ENCODE results near the gene CFAP43. TPM values are rescaled to one million over a fixed set of nuclear protein-coding genes. Genes with fewer than 3 reads are reported as not detected.

CFAP43 gene
- total and polyA plus RNA-seq, 2 of the 8 experiments (the other 6 are each of a cell fraction or from before 2014, with no cell fraction given) = 0.11 to 0.27 TPM

GRCh38 chr10:104209575-104210198 lies 22.5 kb downstream of the CFAP43 start:
- H3K36me3 ChIP-seq (ENCODE audit: control insufficient read depth in 2 of 4, insufficient read depth in 4 of 4, low read length in 3 of 4) = no peaks in the 10 kb centered on the region
- no peaks in the 10 kb centered on the region for H3K79me2 ChIP-seq (ENCODE audit: control insufficient read depth in 1 of 2, insufficient read depth in 2 of 2, low read length in 2 of 2)
- no peak overlapping the region for H3K56ac ChIP-seq (replicated peaks; ENCODE audit: insufficient read length, low read depth, low read length)
- H3K23me2 ChIP-seq (ENCODE audit: low read depth, low read length) = no peaks in the 10 kb centered on the region
- no peak overlapping the region for H2BK5ac ChIP-seq (ENCODE audit: low read depth, low read length)
- DNase-seq (ENCODE audit: low read depth in 1 of 2, low spot score in 2 of 2) (peak in 1 of 2 experiments; percentile 48), FAIRE-seq (peak; percentile 92)
- no peak overlapping the region for H2BK120ac ChIP-seq (replicated peaks; ENCODE audit: low read depth, low read length)
- no peak overlapping the region for H3K18ac ChIP-seq (ENCODE audit: extremely low read depth, low read length)
- no peak overlapping the region for H3K9ac ChIP-seq (replicated peaks in 1 of 4; ENCODE audit: extremely low read depth in 1 of 4, low read depth in 3 of 4, low read length in 3 of 4)
- no peaks in the 10 kb centered on the region for H3K27me3 ChIP-seq (replicated peaks in 1 of 4; ENCODE audit: control insufficient read depth in 3 of 4, extremely low read depth in 1 of 4, insufficient read depth in 3 of 4, low read length in 3 of 4)
- no peak overlapping the region for H2BK20ac ChIP-seq (ENCODE audit: low read length)
- TF ChIP-seq E2F6 (IDR thresholded peaks at IDR 0.05) (no peak), SUZ12 (IDR thresholded peaks at IDR 0.05; ENCODE audit: low read length) (no peak), RAD21 (IDR thresholded peaks at IDR 0.05 in 1 of 2, conservative IDR thresholded peaks at IDR 0.05 in 1 of 2; ENCODE audit: low read depth in 2 of 2, low read length in 2 of 2) (peak; percentile 79 to 86), TAF1 (IDR thresholded peaks at IDR 0.05; ENCODE audit: low read depth, low read length) (no peak), YY1 (IDR thresholded peaks at IDR 0.05; ENCODE audit: low read depth, low read length) (peak; percentile 38; the same call in 1 of the 2 replicates), SRF (IDR thresholded peaks at IDR 0.05; ENCODE audit: low read depth, low read length) (peak; percentile 27; the same call in 1 of the 2 replicates), CTCF (IDR thresholded peaks at IDR 0.05; ENCODE audit: control extremely low read depth in 1 of 3, insufficient read depth in 1 of 3, low read depth in 1 of 3, low read length in 3 of 3) (peak in 2 of 3 experiments; percentile 65 to 69; a peak in 3 of 4 replicates), BACH1 (IDR thresholded peaks at IDR 0.05; ENCODE audit: low read length) (no peak), SP2 (IDR thresholded peaks at IDR 0.05; ENCODE audit: low read length) (no peak)
- H3K4ac ChIP-seq (replicated peaks; ENCODE audit: insufficient read length, low read depth, low read length) = no peak overlapping the region
- H2AFZ ChIP-seq (ENCODE audit: low read length) = no peak overlapping the region
- H4K91ac ChIP-seq (replicated peaks; ENCODE audit: insufficient read length, low read length) = no peak overlapping the region
- no peak overlapping the region for H3K23ac ChIP-seq (ENCODE audit: insufficient read length)
- no peak overlapping the region for H3K4me2 ChIP-seq (ENCODE audit: insufficient read depth in 1 of 2, low read depth in 2 of 2, low read length in 2 of 2)
- ChIA-PET CTCF (ENCODE audit: partially characterized antibody) (interaction anchor here (0.8 to 1.9 kb wide), 17 partner anchors 9 to 323 kb away, joined by 3 to 12 read pairs (median 4); no protein-coding TSS in a partner anchor), POLR2A (ENCODE audit: partially characterized antibody) (interaction anchor here (1.1 kb wide), 1 partner anchor 88 kb away, joined by 5 read pairs; the partner anchor contains the start of gene SFR1)
- H3K4me1 ChIP-seq (replicated peaks in 1 of 4; ENCODE audit: control insufficient read depth in 3 of 4, insufficient read depth in 4 of 4, low read length in 3 of 4) = no peaks in the 10 kb centered on the region
- no peak overlapping the region for H2BK12ac ChIP-seq (ENCODE audit: low read depth, low read length)
- no peaks in the 10 kb centered on the region for H4K20me1 ChIP-seq (replicated peaks in 1 of 2; ENCODE audit: control insufficient read depth in 1 of 2, insufficient read depth in 2 of 2, low read length in 2 of 2)
- no peak overlapping the region for H3K14ac ChIP-seq (ENCODE audit: insufficient read length)
- no peak overlapping the region for H2BK15ac ChIP-seq (ENCODE audit: low read length)
- H4K5ac ChIP-seq (ENCODE audit: insufficient read length, low read depth, low read length) = no peak overlapping the region
- WGBS, 2 experiments (ENCODE audit: extremely low coverage in 1 of 2, insufficient coverage in 1 of 2, insufficient read length in 1 of 2, insufficient replicate concordance in 2 of 2, low coverage in 1 of 2, low lambda C conversion rate in 2 of 2, missing lambda C conversion rate in 1 of 2) = 54% methylated on average over 2 of the region's 2 CpGs; no CpG with 5 or more reads in 1 of the 2 experiments
- no peaks in the 10 kb centered on the region for H3K79me1 ChIP-seq (ENCODE audit: low read depth, low read length)
- no peaks in the 10 kb centered on the region for H3K9me3 ChIP-seq (ENCODE audit: insufficient read depth in 2 of 2, low read depth in 1 of 2, low read length in 1 of 2)
- H3K27ac ChIP-seq (ENCODE audit: low read depth, low read length) = no peak overlapping the region
- H3K4me3 ChIP-seq (ENCODE audit: extremely low read depth in 1 of 4, insufficient read depth in 2 of 4, low read depth in 3 of 4, low read length in 4 of 4) = no peak overlapping the region
- no peak overlapping the region for H4K8ac ChIP-seq (ENCODE audit: extremely low read depth, insufficient read depth, low read length)
- no peak overlapping the region for H2AK5ac ChIP-seq (ENCODE audit: low read depth, low read length)

All from H1 (cell line).